Left lung (tissue), 10 donors: Measurements from ENCODE around the gene ITPK1. TPM values are rescaled to one million over a fixed set of nuclear protein-coding genes. Genes with fewer than 3 reads are reported as not detected.

ENCODE experiments used
- ATAC-seq: fragments of 200-7000 bp; cut with Tn5 transposase; one replicate; pipeline ENCODE4 v1.9.1; 2020; ENCODE audit warnings: moderate library complexity
- DNase-seq, 4 donors: peaks; one replicate each; pipeline ENCODE4 v3.0.0-alpha.2; 2013 to 2020
- H3K27ac ChIP-seq, 2 donors: fragments of 200-600 bp; sonication (generic) in 1 of 2; one replicate each; pipeline versions ENCODE4 v1.5.0 to v1.8.0; 2020 to 2021
- H3K27me3 ChIP-seq, 2 donors: fragments of 200-600 bp; sonication (generic) in 1 of 2; one replicate each; pipeline versions ENCODE4 v1.5.0 to v1.8.0; 2020 to 2021
- H3K36me3 ChIP-seq, 2 donors: fragments of 200-600 bp; sonication (generic) in 1 of 2; one replicate each; pipeline versions ENCODE4 v1.5.0 to v1.8.0; 2020 to 2021
- H3K4me1 ChIP-seq, 2 donors: fragments of 200-600 bp; one replicate each; pipeline ENCODE4 v1.8.0; 2021
- H3K4me3 ChIP-seq, 2 donors: fragments of 200-600 bp; sonication (generic) in 1 of 2; one replicate each; pipeline versions ENCODE4 v1.5.0 to v1.8.0; 2020 to 2021; ENCODE audit warnings: mild to moderate bottlenecking in 1 of 2
- H3K9me3 ChIP-seq, 2 donors: fragments of 200-600 bp; sonication (generic) in 1 of 2; one replicate each; pipeline versions ENCODE4 v1.5.0 to v1.8.0; 2020 to 2021
- intact Hi-C, 2 donors: fragments of 100-400 bp; cut with DNase I; formaldehyde crosslinking; loops; one replicate each; pipeline versions ENCODE4 v1.11.2 to v1.14.2; 2022
- polyA plus RNA-seq, 6 donors: library from polyadenylated mRNA; unstranded; fragments of 120-200 nt; gene quantifications; one replicate each; pipeline ENCODE4 v1.2.1, GENCODE V29; 2013; ENCODE audit not compliant: insufficient read length in 6 of 6
- total RNA-seq, 2 donors: library from RNA; stranded (reverse); fragmentation: NEBNext Ultra II Directional; extraction: Animal tissue kit (Norgen Biotek cat#: 25700); gene quantifications; one replicate each; pipeline ENCODE4 v1.2.1, GENCODE V29; 2021
- TF ChIP-seq, protein P1 (sequence below), 2 donors: fragments of 200-600 bp; sonication (generic) in 1 of 2; IDR thresholded peaks; one replicate each; pipeline versions ENCODE4 v1.5.0 to v1.8.0; 2021; ENCODE audit warnings: antibody characterized with exemption in 2 of 2
- donor health status: DM: no; HTN: yes; CAD: no.
- donor health status: DM: no; HTN: no; CAD: no.

Gene ITPK1
- total and polyA plus RNA-seq, 8 donors, result 18.1 to 108 (median 20.8) TPM

GRCh38 chr14:93103392-93104080 is 12.2 kb downstream of the ITPK1 start:
- peaks cover 4 to 63% of the 10 kb centered on the region in 2 donors for H3K4me1 ChIP-seq
- peak in 2 of 4 donors; percentile 67 to 87 for DNase-seq
- H3K9me3 ChIP-seq, result no peaks in the 10 kb centered on the region
- ATAC-seq, result peak; percentile 83
- H3K27me3 ChIP-seq, result no peaks in the 10 kb centered on the region
- H3K27ac ChIP-seq, result peak overlapping the region in 1 of 2 donors; percentile 81
- no peaks in the 10 kb centered on the region for H3K36me3 ChIP-seq
- intact Hi-C loops, result no loop called here
- TF ChIP-seq, protein P1, sequence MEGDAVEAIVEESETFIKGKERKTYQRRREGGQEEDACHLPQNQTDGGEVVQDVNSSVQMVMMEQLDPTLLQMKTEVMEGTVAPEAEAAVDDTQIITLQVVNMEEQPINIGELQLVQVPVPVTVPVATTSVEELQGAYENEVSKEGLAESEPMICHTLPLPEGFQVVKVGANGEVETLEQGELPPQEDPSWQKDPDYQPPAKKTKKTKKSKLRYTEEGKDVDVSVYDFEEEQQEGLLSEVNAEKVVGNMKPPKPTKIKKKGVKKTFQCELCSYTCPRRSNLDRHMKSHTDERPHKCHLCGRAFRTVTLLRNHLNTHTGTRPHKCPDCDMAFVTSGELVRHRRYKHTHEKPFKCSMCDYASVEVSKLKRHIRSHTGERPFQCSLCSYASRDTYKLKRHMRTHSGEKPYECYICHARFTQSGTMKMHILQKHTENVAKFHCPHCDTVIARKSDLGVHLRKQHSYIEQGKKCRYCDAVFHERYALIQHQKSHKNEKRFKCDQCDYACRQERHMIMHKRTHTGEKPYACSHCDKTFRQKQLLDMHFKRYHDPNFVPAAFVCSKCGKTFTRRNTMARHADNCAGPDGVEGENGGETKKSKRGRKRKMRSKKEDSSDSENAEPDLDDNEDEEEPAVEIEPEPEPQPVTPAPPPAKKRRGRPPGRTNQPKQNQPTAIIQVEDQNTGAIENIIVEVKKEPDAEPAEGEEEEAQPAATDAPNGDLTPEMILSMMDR (IDR thresholded peaks at IDR 0.05), result no peak
- H3K4me3 ChIP-seq, result peak overlapping the region in 1 of 2 donors; percentile 25

DNA sequence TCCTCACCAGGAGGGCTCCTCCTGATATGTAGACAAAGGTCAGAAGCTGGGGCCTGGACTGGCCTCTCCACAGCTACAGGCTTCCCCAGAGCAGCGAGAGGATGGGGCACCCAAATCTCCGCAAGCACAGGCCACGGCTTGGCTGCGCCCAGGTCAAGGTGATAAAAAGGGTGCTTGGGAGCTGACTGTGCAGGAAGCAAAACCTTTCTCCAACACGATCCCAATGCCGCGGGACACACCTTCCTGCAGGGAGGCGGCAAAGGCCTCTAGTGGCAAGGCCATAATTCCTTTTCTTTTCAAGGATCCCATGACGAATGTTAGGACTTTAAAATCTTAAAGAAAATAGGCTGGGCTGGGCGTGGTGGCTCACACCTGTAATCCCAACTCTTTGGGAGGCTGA is 13.6 kb downstream of the ITPK1 start:
- TF ChIP-seq, protein P1 (IDR thresholded peaks at IDR 0.05), result no peak
- no peaks in the 10 kb centered on the region for H3K9me3 ChIP-seq
- ATAC-seq (no peak), DNase-seq (peak in 1 of 4 donors; percentile 60)
- H3K36me3 ChIP-seq, result no peaks in the 10 kb centered on the region
- no peak overlapping the region for H3K4me3 ChIP-seq
- H3K27ac ChIP-seq, result no peak overlapping the region
- no peaks in the 10 kb centered on the region for H3K27me3 ChIP-seq
- H3K4me1 ChIP-seq, result peaks cover 0 to 49% of the 10 kb centered on the region in 2 donors
- intact Hi-C loops, result no loop called here

DNA sequence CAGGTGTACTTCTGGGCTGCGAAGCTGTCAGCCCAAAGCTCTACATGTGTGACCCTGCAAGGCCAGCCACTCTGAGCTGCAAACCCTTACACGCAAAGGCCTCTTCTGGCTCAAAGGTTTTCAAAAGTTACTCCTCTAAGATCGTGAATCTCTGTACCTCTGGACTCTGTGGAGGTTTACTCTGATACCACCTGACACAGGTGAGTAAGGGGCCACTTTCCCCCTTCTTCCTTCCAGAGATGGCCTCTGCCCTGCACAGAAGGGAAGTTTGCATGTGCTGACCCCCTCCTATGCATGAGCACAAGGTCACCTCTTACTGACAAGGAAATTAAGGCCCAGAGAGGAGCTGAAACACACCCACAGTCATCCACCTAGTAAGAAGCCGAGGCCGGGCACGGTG is 14.5 kb downstream of the ITPK1 start:
- no peaks in the 10 kb centered on the region for H3K36me3 ChIP-seq
- H3K4me1 ChIP-seq, result peaks cover 0 to 43% of the 10 kb centered on the region in 2 donors
- no peaks in the 10 kb centered on the region for H3K9me3 ChIP-seq
- no peak overlapping the region for H3K4me3 ChIP-seq
- DNase-seq, result no peak
- intact Hi-C loops, result no loop called here
- H3K27ac ChIP-seq, result no peak overlapping the region
- no peak for ATAC-seq
- no peaks in the 10 kb centered on the region for H3K27me3 ChIP-seq
- TF ChIP-seq, protein P1 (IDR thresholded peaks at IDR 0.05), result no peak

- intact Hi-C loops, result no loop called here
- DNase-seq, result peak in 1 of 4 donors; percentile 1
- Histone ChIP-seq H3K27ac (no peak overlapping the region), H3K36me3 (no peaks in the 10 kb centered on the region), H3K4me1 (peaks cover 0 to 37% of the 10 kb centered on the region in 2 donors), H3K4me3 (no peak overlapping the region), H3K9me3 (no peaks in the 10 kb centered on the region), H3K27me3 (no peaks in the 10 kb centered on the region)
- no peak for ATAC-seq
- TF ChIP-seq, protein P1 (IDR thresholded peaks at IDR 0.05), result no peak
Measured at GRCh38 chr14:93100570-93100969, 15.2 kb downstream of the ITPK1 start.

GRCh38 chr14:93100100-93100499 is 15.6 kb downstream of the ITPK1 start:
- Histone ChIP-seq H3K36me3 (no peaks in the 10 kb centered on the region), H3K4me1 (peaks cover 0 to 33% of the 10 kb centered on the region in 2 donors), H3K9me3 (no peaks in the 10 kb centered on the region), H3K27ac (no peak overlapping the region), H3K27me3 (no peaks in the 10 kb centered on the region), H3K4me3 (no peak overlapping the region)
- intact Hi-C loops, result no loop called here
- no peak for DNase-seq
- TF ChIP-seq, protein P1 (IDR thresholded peaks at IDR 0.05), result no peak
- ATAC-seq, result no peak
